Astrocyte of the spinal cord (primary cell): ENCODE data around the gene ARL8A.

Source experiments
- DNase-seq: peaks from one replicate; pipeline ENCODE4 v3.0.0; 2011; ENCODE audit warnings: low read depth, low spot score
- H3K4me3 ChIP-seq: 2 replicates; pipeline ENCODE4 v1.5.1; 2011; ENCODE audit warnings: low read depth, mild to moderate bottlenecking, low read length, moderate library complexity
- in situ Hi-C: cut with HindIII; loops from 2 replicates; pipeline ENCODE4 v1.10.0; 2017; ENCODE audit warnings: low sequenced_read_pairs
- TF ChIP-seq, protein P1 (sequence below): IDR thresholded peaks from 2 replicates; pipeline ENCODE4 v1.5.1; 2012; ENCODE audit warnings: low read depth, mild to moderate bottlenecking, low read length, inconsistent platforms

The ARL8A gene

DNA sequence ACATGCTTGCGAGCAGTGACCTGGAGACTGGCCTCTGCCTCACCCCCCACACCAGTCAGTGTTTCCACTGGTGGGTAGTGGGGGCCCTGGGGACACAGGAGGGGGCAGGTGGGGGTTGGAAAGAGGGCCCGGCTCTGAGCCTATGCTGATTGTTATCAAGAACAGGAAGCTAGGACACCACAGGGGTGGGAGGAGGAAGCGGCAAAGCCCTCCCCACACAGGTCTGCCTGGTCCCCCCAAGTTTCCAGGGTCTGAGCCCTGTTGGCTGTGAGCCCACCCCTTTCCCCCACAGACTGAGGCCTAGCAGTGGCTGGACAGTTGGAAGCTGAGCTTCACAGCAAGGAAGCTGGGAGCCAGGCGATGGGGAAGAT lies 17.5 kb upstream of the ARL8A start:
- H3K4me3 ChIP-seq: no peak overlapping the region
- in situ Hi-C loops: no loop called here
- TF ChIP-seq, protein P1, sequence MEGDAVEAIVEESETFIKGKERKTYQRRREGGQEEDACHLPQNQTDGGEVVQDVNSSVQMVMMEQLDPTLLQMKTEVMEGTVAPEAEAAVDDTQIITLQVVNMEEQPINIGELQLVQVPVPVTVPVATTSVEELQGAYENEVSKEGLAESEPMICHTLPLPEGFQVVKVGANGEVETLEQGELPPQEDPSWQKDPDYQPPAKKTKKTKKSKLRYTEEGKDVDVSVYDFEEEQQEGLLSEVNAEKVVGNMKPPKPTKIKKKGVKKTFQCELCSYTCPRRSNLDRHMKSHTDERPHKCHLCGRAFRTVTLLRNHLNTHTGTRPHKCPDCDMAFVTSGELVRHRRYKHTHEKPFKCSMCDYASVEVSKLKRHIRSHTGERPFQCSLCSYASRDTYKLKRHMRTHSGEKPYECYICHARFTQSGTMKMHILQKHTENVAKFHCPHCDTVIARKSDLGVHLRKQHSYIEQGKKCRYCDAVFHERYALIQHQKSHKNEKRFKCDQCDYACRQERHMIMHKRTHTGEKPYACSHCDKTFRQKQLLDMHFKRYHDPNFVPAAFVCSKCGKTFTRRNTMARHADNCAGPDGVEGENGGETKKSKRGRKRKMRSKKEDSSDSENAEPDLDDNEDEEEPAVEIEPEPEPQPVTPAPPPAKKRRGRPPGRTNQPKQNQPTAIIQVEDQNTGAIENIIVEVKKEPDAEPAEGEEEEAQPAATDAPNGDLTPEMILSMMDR: no peak
- no peak for DNase-seq

DNA sequence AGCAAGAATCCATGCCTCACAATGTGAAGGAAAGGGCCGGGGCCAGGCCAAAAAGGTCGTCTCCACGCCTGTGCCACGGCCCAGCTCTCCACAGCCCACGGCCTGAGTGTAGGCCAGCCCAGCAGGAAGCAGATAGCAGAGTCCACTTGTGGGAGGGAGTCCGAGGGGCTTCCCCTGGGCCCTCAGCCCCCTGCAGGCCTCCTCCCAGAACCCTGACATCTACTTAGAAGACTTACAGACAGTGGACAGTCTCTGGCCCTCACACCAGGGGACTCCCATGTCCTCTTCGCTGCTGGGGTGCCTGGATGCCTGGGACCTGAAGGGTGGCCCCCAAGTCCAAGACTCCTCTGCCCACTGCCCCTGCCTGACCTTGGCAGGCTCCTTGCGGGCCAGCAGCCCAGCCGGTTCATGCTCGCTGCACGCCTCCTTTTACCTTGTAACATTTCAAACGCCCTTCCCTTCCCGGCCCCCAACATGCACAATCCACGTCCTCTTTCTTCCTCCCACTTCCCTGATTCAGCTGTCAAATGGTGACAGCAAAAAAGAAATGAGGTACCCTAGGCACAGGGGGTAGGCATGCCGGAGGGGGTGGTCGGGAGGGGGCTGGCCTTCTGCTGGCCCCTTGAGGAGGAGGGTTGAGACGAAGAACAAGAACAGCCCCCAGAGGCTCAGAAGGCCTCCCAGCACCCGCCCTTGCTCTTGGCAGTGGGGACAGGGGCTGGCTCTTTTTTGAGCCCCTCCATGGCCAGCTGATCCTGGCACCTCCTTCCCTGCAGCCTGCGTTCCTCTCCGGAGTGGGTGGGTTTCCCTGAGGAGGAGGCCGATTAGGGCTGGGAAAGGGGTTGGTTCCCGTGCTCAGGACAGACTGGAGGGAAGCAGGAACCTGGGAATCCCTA lies 16.9 kb upstream of the ARL8A start:
- no peak overlapping the region for H3K4me3 ChIP-seq
- DNase-seq: no peak
- in situ Hi-C loops: no loop called here
- TF ChIP-seq, protein P1: no peak

DNA sequence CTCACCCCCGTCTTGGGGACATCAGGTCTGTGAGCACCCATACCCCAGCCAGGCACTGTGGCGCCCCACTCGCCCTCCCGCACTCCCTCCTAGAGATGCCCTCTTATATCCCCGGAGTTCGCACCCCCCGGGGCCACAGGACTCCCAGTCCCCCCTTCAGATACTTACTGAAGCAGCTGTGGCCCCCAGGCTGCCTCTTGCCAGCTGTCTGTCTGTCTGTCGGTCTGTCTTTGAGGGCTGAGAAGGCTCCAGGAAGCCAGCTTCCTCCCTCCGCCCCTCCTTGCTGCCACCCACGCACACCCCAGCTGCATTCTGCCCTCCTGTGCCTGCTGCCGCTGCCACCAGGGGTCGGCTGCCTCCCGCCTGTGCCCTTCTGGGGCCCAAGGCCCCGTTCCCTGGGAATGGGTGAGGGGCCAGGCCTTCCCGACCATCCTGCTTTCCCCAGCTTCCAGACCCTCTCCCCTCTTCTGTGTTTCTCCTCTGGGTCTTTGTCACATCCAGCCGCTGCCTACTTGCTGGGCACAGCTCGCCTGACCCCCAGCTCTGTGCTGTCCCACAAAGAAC lies 15.9 kb upstream of the ARL8A start, which contains the start of gene PTPN7:
Gene PTPN7 (minus strand): TSS at position 226 of the 564 bp plus-strand sequence. CDS start 1,200 bp downstream, outside the sequence.
- TF ChIP-seq, protein P1: no peak
- no peak within 1 kb of the TSS for H3K4me3 ChIP-seq
- in situ Hi-C loops: no loop called here
- no peak for DNase-seq

DNA sequence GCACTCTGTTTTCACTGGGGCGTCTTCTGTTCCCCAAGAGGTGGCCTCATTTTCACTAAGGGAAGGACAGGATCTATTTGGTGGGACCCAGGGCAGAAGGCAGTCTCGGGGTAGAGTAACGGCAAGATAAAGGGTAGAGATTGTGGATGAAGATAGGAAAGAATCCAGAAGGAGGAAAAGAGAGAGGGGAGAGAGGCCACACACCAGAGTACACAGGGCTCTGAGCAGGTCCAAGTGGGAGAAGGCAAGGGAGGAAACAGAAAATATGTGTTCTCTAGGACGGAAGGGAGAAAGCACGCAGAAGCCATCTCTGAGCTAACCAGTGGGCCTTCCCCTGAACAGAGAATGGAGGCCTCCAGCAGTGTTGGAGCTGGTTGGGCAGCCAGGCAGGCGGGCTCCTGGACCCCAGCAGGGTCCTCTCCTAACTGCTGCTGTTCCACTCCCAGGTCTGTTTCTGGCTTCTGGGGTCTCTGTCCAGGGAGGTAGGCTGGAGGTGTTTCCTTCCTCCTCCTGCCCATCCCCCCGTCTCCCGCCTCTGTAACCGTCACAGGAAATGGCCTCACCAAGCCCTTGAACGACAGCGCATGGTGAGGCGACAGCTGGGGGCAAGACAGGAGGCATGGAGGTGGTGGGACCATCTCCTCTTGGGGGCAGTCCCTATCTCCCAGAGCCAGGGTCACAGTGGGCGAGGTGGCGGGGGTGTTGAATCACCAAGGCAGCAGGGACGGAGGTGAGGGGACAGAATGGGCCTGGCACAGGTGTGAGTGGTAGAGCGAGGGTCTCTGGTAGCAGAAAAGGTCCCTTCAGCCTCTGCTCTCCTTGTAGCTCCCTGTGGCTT lies 15.2 kb upstream of the ARL8A start:
- TF ChIP-seq, protein P1: no peak
- no peak overlapping the region for H3K4me3 ChIP-seq
- DNase-seq: no peak
- in situ Hi-C loops: no loop called here

DNA sequence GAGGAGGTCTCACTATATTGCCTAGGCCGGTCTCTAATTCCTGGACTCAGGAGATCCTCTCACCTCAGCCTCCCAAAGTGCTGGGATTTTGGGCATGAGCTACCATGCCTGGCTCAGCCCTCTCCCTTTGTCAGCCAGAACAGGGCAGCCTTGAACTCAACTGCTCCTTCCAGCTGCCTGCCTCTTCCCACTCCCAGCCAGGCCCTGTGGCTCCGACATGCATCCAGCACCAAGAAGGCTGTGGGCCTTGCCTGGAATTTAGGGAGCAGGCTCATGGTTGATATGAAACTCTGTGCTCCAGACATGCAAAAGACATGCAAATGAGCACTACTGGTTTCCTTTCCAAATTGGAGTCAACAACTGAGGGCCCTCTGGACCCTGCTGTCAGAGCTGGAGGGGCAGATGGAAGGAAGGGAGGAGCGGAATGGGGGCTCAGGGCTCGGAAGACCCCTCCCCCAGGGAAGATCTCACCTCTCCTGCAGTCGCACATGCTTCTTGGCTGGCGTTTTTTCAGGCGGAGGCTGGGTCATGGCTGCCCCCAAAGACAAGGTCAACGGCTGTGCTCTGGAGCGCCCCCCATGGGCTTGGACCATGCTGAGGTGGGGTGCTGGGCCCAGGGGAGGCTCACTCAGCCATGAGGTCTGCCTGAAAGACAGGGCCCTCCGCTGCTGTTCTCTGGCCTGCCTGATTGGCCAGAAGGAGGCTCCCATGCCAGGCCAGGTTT lies 14.4 kb upstream of the ARL8A start:
- in situ Hi-C loops: no loop called here
- H3K4me3 ChIP-seq: no peak overlapping the region
- TF ChIP-seq, protein P1: no peak
- DNase-seq: no peak

DNA sequence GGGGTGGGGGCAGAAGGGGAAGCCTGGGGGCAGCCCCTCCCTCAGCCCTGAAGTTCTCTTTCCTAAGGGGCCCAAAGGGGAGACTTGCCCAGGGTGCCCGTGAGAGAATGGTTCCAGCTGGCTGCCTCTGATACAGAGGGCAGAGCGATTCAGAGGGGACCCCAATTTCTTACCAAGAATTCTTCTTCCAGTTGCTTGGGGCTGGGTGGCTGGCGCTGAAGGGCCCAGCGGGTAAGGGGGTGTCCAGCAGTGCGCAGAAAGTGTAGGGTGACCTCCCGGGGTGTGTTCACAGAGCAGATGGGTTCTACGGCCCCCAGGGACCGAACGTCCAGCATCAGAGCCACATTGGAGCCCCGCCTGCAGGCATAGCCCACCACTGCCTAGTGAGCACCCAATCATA lies 13.4 kb upstream of the ARL8A start:
- TF ChIP-seq, protein P1: no peak
- in situ Hi-C loops: no loop called here
- no peak for DNase-seq
- H3K4me3 ChIP-seq: no peak overlapping the region
